ENCODE measurements around the gene CYP2A7. TPM values are rescaled to one million over a fixed set of nuclear protein-coding genes. Genes with fewer than 3 reads are reported as not detected.
A peak's percentile ranks its signal among the peaks of the same experiment; 100 is the strongest.
"Not testable (repeated sequence)": the region's sequence is repeated elsewhere in the genome, so short reads cannot be mapped to it uniquely, and the experiment has no call there.

CYP2A7 gene
- total RNA-seq, 1 experiment from 2014 or later: not detected

DNA sequence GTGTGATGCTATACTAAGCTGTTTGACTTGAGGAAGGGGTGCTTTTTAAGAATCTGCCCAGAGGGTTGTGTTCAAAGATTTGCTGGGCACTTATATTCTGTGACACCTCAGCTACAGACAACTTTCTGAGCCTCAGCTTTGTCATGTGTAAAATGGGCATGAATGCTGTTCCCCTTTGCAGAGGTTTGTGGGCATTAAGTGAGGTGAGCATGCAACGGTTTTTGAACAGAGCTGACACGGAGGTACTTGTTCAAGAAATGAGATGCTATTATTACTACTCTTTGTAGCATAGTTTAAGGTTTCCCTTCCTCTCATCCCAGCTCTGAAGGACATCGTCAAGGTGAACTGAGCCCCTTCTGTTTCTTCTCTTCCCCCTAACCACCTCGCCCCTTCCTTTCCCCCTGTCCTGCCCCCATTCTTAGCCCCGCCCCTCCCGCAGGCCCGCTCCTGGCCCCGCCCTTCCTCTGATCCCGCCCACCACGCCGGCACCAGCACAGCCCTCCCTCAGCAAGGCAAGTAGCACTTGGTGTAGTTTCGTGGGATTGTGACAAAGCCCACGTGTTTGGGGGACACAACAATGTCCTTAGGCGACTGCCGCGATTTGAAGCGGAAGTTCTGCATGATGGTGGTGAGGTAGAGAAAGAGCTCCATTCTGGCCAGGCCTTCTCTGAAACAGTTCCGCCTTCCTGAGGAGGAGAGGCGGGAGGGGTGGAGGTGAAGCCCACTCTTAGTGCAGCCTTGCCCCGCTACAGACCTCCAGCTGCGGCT lies 26.1 kb upstream of the CYP2A7 start (continued):
- no peak for TF ChIP-seq CBX3 (IDR thresholded peaks at IDR 0.05; ENCODE audit: low read depth)

DNA sequence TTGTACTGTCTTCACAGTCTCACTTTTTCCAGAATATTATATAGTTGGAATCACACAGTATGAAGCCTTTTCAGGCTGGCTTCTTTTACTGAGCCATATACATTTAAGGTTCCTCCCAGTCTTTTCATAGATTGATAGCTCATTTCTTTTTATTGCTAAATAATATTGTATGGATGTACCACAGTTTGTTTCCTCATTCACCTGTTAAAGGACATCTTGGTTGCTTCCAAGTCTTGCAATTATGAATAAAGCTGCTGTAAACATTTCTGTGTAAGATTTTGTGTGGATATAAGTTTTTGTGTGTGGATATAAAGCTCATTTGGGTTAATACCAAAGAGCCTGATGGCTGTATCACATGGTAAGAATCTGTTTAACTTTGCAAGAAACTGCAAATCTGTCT lies 24.5 kb upstream of the CYP2A7 start:
- no TSS peak for BruUV-seq (replicated peaks)
- Histone ChIP-seq H3K79me2 (ENCODE audit: insufficient read depth, low read length) (no peaks in the 10 kb centered on the region), H2AFZ (ENCODE audit: low read depth, low read length, poor library complexity, severe bottlenecking) (no peak overlapping the region), H3K4me2 (ENCODE audit: low read length) (no peak overlapping the region), H3K27me3 (ENCODE audit: insufficient read depth, low read length) (peaks cover 42% of the 10 kb centered on the region), H3K4me3 (replicated peaks in 1 of 2; ENCODE audit: low read depth in 1 of 2, low read length in 2 of 2) (no peak overlapping the region), H3K9ac (ENCODE audit: low read length) (no peak overlapping the region), H3K36me3 (ENCODE audit: control insufficient read depth in 1 of 2, insufficient read depth in 2 of 2, low read length in 2 of 2) (no peaks in the 10 kb centered on the region), H4K20me1 (ENCODE audit: insufficient read depth) (no peaks in the 10 kb centered on the region), H3K27ac (ENCODE audit: low read depth, low read length) (no peak overlapping the region), H3K9me2 (ENCODE audit: insufficient read depth) (no peaks in the 10 kb centered on the region), H3K4me1 (ENCODE audit: control insufficient read depth in 1 of 2, insufficient read depth in 2 of 2, low read length in 2 of 2) (peaks cover 0 to 13% of the 10 kb centered on the region in 2 experiments; a peak in 1 of 4 replicates), H3K9me3 (ENCODE audit: control insufficient read depth in 1 of 2, insufficient read depth in 1 of 2, low read depth in 1 of 2, low read length in 2 of 2) (no peaks in the 10 kb centered on the region)
- intact Hi-C loops (cut with micrococcal nuclease): no loop called here
- ChIA-PET CTCF (no interaction called here), RAD21 (ENCODE audit: low non-redundant PET in 1 of 2, low total read pairs in 2 of 2, uncharacterized antibody in 2 of 2, unreplicated experiment in 2 of 2) (no interaction called here), POLR2A (no interaction called here)
- TF ChIP-seq SRF (IDR thresholded peaks at IDR 0.05; ENCODE audit: low read depth) (no peak), ELF1 (IDR thresholded peaks at IDR 0.05; ENCODE audit: borderline replicate concordance, low read depth) (no peak), EZH2phosphoT487 (IDR thresholded peaks at IDR 0.05; ENCODE audit: borderline replicate concordance) (no peak), TCF7L2 (IDR thresholded peaks at IDR 0.05; ENCODE audit: borderline replicate concordance, extremely low read depth, insufficient read depth, insufficient read length) (no peak), SIN3A (IDR thresholded peaks at IDR 0.05; ENCODE audit: low read depth) (no peak), SP1 (IDR thresholded peaks at IDR 0.05; ENCODE audit: low read depth) (no peak), RAD21 (IDR thresholded peaks at IDR 0.05; ENCODE audit: low read depth) (no peak), POLR2AphosphoS5 (IDR thresholded peaks at IDR 0.05; ENCODE audit: low read depth, low read length) (no peak), EZH2 (IDR thresholded peaks at IDR 0.05) (no peak)
- TF ChIP-seq, protein P1, sequence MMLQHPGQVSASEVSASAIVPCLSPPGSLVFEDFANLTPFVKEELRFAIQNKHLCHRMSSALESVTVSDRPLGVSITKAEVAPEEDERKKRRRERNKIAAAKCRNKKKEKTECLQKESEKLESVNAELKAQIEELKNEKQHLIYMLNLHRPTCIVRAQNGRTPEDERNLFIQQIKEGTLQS (IDR thresholded peaks at IDR 0.05): no peak
- ATAC-seq: no peak
- DNase-seq (ENCODE audit: low read depth, low spot score): no peak

DNA sequence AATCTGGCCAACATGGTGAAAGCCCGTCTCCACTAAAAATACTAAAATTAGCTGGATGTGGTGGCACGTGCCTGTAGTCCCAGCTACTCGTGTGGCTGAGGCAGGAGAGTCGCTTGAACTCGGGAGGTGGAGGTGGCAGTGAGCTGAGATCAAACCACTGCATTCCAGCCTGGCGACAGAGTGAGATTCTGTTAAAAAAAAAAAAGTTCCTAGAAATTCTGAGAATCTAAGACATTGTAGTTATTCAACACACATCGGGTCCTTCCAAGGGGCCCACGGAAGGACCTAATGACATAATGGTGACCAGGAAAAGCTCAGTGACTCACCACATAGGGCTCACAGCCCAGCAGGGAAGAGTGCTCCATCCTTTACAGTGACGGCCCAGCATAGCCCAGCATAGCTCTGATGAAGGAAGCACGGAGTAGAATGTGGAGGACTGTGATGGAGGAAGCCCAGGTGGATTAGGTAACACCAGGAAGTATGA lies 22.7 kb upstream of the CYP2A7 start:
- H3K9me3 ChIP-seq (ENCODE audit: control insufficient read depth in 1 of 2, insufficient read depth in 1 of 2, low read depth in 1 of 2, low read length in 2 of 2); BruUV-seq (replicated peaks); RAD21 ChIA-PET (ENCODE audit: low non-redundant PET in 1 of 2, low total read pairs in 2 of 2, uncharacterized antibody in 2 of 2, unreplicated experiment in 2 of 2); H3K79me2 ChIP-seq (ENCODE audit: insufficient read depth, low read length); intact Hi-C loops (cut with micrococcal nuclease); H4K20me1 ChIP-seq (ENCODE audit: insufficient read depth); H3K36me3 ChIP-seq (ENCODE audit: control insufficient read depth in 1 of 2, insufficient read depth in 2 of 2, low read length in 2 of 2); H3K9me2 ChIP-seq (ENCODE audit: insufficient read depth); H3K27ac ChIP-seq (ENCODE audit: low read depth, low read length); DNase-seq (ENCODE audit: low read depth, low spot score); H3K9ac ChIP-seq (ENCODE audit: low read length); H2AFZ ChIP-seq (ENCODE audit: low read depth, low read length, poor library complexity, severe bottlenecking); H3K4me3 ChIP-seq (replicated peaks in 1 of 2; ENCODE audit: low read depth in 1 of 2, low read length in 2 of 2); POLR2A ChIA-PET: not testable (repeated sequence)
- ATAC-seq: peak; percentile 56
- peak overlapping the region; percentile 15; the same call in 1 of the 2 replicates for H3K4me2 ChIP-seq (ENCODE audit: low read length)
- H3K27me3 ChIP-seq (ENCODE audit: insufficient read depth, low read length): peaks cover 34% of the 10 kb centered on the region
- CTCF ChIA-PET: interaction anchor here (1.0 kb wide), 1 partner anchor 270 kb away, joined by 3 read pairs; no protein-coding TSS in a partner anchor
- peaks cover 0 to 13% of the 10 kb centered on the region in 2 experiments; a peak in 1 of 4 replicates for H3K4me1 ChIP-seq (ENCODE audit: control insufficient read depth in 1 of 2, insufficient read depth in 2 of 2, low read length in 2 of 2)

- intact Hi-C loops (cut with micrococcal nuclease); BruUV-seq (replicated peaks); ATAC-seq; H3K4me1 ChIP-seq (ENCODE audit: control insufficient read depth in 1 of 2, insufficient read depth in 2 of 2, low read length in 2 of 2); H3K27ac ChIP-seq (ENCODE audit: low read depth, low read length); RAD21 ChIA-PET (ENCODE audit: low non-redundant PET in 1 of 2, low total read pairs in 2 of 2, uncharacterized antibody in 2 of 2, unreplicated experiment in 2 of 2); H3K9ac ChIP-seq (ENCODE audit: low read length); H3K9me3 ChIP-seq (ENCODE audit: control insufficient read depth in 1 of 2, insufficient read depth in 1 of 2, low read depth in 1 of 2, low read length in 2 of 2); CTCF ChIA-PET; H3K36me3 ChIP-seq (ENCODE audit: control insufficient read depth in 1 of 2, insufficient read depth in 2 of 2, low read length in 2 of 2); POLR2A ChIA-PET; H4K20me1 ChIP-seq (ENCODE audit: insufficient read depth); H3K4me3 ChIP-seq (replicated peaks in 1 of 2; ENCODE audit: low read depth in 1 of 2, low read length in 2 of 2); H3K4me2 ChIP-seq (ENCODE audit: low read length); H3K79me2 ChIP-seq (ENCODE audit: insufficient read depth, low read length); DNase-seq (ENCODE audit: low read depth, low spot score); H3K9me2 ChIP-seq (ENCODE audit: insufficient read depth); H2AFZ ChIP-seq (ENCODE audit: low read depth, low read length, poor library complexity, severe bottlenecking): not testable (repeated sequence)
- peaks cover 13% of the 10 kb centered on the region; the same call in 1 of the 2 replicates for H3K27me3 ChIP-seq (ENCODE audit: insufficient read depth, low read length)
Measured at GRCh38 chr19:40901975-40902750, 20.1 kb upstream of the CYP2A7 start.

Data from HCT116 (cell line).